ENCODE measurements around the gene PSD4. TPM values are rescaled to one million over a fixed set of nuclear protein-coding genes. Genes with fewer than 3 reads are reported as not detected.

The PSD4 gene
- total RNA-seq, 1 experiment from 2014 or later = 1.5 TPM

DNA sequence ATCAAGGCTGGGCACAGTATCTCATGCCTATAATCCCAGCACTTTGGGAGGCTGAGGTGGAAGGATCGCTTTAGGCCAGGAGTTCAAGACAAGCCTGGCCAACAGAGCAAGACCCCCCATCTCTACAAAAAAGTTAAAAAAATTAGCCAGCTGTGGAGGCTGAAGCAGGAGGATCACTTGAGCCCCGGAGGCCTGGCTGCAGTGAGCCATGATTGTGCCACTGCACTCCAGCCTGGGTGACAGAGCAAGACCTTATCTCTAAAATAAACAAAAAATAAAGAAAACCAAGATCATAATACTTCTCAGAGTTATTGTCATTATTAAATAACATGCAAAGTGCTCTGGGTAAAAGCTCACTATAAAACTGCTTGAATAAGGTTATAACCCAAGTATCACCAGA, 31.5 kb upstream of the PSD4 start:
- no peak for DNase-seq (ENCODE audit: low spot score)

DNA sequence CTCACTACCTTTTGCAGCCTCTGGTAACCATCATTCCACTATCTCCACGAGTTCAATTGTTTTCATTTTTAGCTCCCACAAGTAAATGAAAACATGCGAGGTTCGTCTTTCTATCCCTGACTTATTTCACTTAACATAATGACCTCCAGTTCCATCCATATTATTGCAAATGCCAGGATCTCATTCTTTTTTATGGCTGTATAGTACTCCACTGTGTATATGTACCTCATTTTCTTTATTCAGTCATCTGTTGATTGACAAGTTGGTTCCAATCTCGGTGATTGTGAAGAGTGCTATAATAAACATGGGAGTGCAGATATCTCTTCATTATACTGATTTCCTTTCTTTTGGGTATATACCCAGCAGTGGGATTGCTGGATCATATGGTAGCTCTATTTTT, 29.5 kb upstream of the PSD4 start:
- DNase-seq (ENCODE audit: low spot score) = no peak

GRCh38 chr2:113148606-113149552, 24.9 kb upstream of the PSD4 start:
- DNase-seq (ENCODE audit: low spot score) = no peak

DNA sequence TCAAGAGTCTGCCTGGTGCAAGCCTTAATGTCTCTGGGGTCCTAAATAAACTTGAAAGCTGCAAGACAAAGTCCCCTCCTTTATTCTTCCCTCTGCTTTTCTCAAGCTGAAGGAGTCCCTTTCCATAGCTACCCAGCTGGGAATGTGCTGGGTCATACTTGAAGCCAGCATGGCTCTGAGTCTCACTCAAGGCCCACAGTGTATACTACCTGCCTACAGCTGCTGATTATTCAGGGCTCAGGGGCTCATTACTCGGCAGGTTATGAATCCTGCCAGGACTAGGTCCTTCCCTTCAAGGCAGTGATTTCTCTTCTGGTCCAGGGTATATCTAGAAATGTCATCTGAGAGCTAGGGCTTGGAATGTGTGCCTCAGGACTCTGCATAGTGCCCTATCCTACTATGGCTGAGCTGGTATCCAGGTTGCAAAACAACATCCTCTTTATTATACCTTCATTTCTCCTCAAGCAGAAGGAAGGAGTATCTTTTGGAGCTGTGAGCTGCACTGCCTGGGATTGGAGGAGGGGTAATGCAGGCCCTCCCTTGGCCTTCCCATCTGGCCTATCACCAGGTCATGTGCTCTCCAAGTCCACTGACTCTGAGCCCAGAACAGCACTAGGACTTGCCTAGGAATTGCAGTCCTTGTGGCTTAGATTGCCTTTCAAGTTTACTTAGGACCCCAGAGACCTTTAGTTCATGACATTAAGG, 24.1 kb upstream of the PSD4 start:
- no peak for DNase-seq (ENCODE audit: low spot score)

- no peak for DNase-seq (ENCODE audit: low spot score)
These were observed 23.5 kb upstream of the PSD4 start for GRCh38 chr2:113150258-113150601.

DNA sequence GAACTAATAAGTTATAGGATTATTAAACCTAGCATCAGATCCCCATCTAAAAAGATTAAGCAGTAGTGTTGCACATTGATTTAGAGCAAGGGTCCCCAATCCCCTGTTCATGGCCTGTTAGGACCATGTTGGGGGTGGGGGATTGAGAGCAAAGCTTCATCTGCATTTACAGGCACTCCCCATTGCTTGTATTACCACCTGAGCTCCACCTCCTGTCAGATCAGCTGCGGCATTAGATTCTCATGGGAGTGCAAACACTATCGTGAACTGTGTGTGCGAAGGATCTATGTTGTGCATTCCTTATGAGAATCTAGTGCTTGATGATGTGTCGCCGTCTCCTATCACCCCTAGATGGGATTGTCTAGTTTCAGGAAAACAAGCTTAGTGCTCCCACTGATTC, 18.4 kb upstream of the PSD4 start:
- DNase-seq (ENCODE audit: low spot score) = no peak

GRCh38 chr2:113156278-113157117, 17.3 kb upstream of the PSD4 start:
- no peak for DNase-seq (ENCODE audit: low spot score)

DNA sequence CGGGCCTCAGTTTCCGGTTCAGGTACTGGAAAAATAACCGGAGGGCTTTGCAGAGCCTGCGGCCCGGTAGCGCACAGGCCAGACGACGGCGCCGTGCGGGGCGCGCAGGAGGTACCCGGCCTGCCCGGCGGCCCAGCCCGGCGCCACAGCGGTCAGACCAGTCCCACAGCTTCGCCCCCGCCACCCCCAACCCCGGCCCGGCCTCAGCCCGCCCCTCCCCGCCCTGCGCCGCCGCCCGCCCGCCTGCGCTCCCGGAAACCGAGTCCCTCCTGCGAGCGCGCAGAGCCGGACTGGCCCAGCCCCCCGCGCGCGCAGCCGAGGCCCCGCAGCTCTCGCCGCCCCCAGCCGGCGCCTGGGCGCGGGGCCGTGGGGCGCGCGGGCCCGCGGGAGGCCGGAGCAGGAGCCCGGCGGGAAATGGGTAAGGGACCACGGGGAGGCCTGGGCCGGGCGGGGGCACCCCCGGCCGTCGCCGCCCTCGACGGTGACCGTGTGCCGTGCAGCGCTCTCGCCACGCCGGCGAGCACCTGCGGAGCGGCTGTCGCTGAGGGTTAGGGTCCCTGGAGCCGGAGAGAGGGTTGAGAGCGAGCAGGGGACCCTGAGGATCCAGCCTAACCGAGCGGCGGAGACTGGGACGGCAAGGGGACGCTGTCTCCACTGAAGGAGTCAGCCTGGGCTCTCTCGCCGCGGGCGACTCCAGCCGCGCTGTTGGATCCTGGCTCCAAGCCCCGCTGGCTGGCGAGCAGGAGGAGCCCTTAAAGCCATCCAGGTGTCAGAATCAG, 16.5 kb upstream of the PSD4 start:
- no peak for DNase-seq (ENCODE audit: low spot score)

- no peak for DNase-seq (ENCODE audit: low spot score)
These were observed 15.6 kb upstream of the PSD4 start for GRCh38 chr2:113157897-113158753.

DNA sequence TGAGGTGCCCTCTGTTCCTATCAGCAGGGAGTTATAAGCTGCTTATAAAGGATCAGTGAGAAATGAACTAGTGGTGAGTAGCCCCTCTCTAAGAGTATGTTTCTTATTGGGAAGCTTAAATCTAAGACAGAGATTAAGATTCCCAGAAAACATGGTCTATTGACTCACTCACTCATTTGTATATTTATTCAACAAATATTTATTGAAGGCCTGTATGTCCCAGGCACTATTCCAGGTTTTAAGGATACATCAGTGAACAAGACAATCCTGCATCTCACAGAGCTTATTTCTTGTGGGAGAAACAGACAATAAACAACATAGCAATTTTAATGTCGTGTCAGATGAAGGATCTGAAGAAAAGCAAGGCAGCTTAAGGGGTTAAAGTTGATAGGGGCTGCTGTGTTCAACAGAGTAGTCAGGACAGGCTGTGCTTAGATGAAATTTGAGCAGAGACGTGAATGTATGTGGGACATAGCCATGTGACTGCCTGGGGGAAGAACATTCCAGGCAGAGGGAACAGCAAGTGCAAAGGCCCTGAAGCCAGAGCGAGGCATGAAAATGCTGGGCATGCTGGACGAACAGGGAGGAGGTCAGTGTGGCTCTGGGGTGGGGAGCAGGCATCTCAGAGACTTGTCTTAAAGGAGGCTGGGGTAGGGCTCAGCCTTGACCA, 14.8 kb upstream of the PSD4 start:
- no peak for DNase-seq (ENCODE audit: low spot score)

DNA sequence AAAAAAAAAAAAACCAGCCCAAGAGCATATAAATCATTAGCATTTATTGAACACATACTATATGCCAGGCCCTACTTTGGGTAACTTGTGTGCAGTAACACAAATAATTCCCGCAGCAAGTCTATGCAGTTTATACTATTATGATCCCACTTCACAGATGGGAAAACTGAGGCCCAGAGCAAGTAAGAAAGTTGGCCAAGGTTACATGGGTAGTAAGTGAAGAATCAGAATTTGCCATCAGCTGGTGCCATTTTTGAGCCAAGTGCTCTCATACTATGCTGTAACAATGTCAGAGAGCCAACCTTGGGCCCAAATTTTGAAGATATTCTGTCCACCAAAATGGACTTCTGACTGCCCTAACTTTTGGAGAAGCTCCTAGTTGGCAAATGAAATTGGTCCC, 13.5 kb upstream of the PSD4 start:
- no peak for DNase-seq (ENCODE audit: low spot score)

- no peak for DNase-seq (ENCODE audit: low spot score)
These were observed 12.8 kb upstream of the PSD4 start for GRCh38 chr2:113160962-113161361.

DNA sequence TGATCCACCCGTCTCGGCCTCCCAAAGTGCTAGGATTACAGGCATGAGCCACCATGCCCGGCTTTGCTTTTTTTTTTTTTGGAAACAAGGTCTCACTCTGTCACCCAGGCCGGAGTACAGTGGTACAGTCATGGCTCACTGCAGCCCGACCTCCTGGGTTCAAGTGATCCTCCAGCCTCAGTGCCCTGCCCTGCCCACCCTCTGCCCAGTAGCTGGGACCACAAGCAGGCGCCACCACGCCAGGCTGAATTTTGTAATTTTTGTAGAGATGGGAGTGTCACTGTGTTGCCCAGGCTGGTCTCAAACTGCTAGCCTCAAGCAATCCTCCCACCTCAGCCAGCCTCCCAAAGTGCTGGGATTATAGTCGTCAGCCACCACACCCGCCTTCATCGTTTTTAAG, 11.6 kb upstream of the PSD4 start:
- no peak for DNase-seq (ENCODE audit: low spot score)

DNA sequence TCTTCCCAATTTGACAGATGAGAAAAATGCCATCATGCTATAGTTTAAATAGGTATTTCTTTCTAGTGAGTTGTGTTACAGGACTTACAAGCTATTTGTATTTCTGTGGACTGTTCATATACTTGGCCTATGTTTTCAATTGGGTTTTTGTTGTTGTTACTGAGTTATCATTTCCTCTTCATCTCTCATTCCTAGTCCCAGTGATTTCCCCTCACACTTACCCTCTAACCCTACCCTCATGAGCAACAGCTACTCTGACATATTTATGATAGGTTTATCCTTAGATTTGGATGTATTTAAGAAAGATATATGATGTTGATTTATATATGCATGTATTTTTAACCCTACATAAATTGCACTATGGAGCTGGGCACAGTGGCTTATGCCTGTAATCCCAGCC, 10.9 kb upstream of the PSD4 start:
- DNase-seq (ENCODE audit: low spot score) = no peak

DNA sequence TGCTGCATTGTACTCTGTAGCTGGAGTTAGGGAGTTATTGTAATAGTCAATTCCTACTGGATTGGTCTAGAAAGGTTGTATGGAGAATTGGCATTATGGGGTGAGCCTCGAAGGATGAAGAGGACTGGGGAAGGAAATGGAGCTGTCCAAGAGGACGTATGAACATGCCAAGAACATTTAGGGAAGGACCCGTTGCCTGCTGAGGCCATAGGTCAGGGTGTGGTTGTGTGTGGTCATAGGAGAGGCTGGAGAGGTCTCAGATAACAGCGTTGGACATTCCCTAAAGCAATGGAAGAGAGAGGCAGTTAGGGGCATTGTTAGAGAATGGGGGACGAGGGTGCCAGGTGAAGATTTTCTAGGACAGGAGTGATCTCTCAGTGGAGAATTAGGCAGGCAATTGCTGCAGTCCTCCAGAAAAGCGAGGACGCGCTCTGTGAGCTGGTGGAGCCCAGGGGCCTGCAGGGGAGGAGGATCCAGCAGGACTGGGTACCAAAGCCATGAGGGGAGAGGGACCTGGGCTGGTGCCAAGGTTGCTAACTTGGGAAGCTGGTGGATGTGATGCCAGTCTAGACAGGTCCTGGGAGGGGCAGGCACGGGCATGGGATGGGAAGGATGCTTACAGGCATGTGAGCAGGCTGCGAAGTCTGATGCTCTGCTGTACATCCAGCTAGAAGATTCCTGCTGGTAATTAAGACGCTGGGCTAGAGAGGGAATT, 9.4 kb upstream of the PSD4 start:
- no peak for DNase-seq (ENCODE audit: low spot score)

- DNase-seq (ENCODE audit: low spot score) = no peak
These were observed 8.7 kb upstream of the PSD4 start for GRCh38 chr2:113164930-113165585.

GRCh38 chr2:113166187-113166645, 7.6 kb upstream of the PSD4 start:
- DNase-seq (ENCODE audit: low spot score) = no peak

DNA sequence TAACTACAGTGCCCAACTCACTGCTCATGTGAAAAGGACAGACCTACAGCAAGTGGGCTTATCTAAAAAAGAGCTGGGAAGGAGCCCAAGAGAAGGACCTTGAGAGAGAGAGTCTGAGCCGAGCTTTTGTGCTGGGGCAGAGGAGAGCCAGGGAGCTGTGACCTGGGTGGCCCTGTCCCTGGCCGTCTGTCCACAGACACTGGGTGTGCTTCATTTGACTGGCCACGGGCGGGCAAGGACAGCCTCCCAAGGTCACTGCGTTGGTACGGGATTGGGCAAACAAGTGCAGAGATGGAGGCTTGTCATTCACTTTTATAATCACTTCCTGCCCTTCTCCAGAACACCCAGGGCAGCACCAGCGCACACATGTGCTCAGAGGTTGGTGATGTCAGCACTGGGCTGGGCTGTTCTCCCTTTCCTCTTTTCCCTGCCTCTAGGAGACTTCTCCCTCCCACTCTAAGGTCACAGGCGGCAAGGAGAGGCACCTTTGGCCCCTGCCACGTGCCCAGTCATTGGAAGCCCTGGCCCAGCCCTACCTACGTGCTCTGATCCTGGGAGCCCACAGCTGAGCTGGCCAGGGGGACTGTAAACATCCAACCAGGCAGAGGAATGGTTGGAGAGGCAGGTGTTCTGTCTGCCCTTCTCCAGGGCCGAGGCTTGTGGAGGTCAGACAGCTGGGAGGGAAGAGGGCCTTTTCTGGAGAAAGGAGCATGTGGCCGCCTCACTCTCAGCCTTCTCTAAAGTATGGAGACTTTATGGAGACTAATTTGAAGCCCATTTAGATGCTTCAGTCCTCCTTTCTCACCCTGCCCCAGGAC, 6.4 kb upstream of the PSD4 start:
- no peak for DNase-seq (ENCODE audit: low spot score)
